ENCODE data around the gene MED27. TPM values are rescaled to one million over a fixed set of nuclear protein-coding genes. Genes with fewer than 3 reads are reported as not detected.

MED27 gene
- total and polyA plus RNA-seq, 7 donors, result 10.7 to 24.4 (median 14.2) TPM

DNA sequence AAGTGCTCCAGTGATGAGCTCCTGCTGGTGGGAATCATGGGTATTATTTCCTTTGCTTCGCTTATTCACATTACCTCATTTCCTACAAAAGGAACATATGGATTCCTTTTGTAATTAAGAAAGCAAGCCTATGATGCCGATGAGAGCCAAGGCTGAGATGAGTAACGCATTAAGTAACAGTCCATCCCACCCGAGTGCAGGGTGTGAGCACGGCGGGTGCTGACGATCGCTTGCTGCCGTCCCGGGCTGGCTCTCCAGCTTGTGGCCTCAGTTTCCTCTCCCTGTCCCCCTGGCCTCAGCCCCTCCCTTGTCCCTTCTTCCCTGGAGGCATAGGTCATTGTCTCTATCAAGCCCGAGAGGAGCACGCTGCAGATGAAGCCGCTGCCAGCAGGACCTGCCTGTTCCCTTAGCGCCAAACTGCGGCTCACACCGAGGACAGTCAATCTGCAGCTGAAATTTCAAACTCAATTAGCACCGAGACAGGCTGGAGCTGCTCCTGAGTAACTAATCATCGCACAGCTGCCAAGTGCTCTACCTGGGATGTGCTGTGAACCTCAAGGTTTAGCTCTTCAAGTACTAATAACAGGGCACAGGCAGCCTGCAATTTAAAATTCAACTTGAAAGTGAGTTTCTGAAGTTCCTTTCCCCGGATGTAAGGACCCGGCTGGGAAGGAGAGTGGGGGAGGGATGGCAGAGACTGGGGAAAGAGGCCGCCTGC is 224.6 kb downstream of the MED27 start:
- no peak overlapping the region for H3K27ac ChIP-seq
- WGBS, 3 donors, result 37 to 42% (median 42%) methylated on average over 21 of the region's 21 CpGs
- H3K36me3 ChIP-seq (ENCODE audit: insufficient read depth in 1 of 2, low read depth in 1 of 2), result peaks cover 0 to 6% of the 10 kb centered on the region in 2 donors
- H3K9me3 ChIP-seq, result no peaks in the 10 kb centered on the region
- H3K4me3 ChIP-seq, result no peak overlapping the region
- intact Hi-C loops (cut with DNase I), result no loop called here
- no peak for TF ChIP-seq CTCF (IDR thresholded peaks at IDR 0.05)
- ATAC-seq (no peak), DNase-seq (no peak)
- no peaks in the 10 kb centered on the region for H3K4me1 ChIP-seq
- H3K27me3 ChIP-seq (ENCODE audit: insufficient read depth in 3 of 3, low read length in 2 of 3), result no peaks in the 10 kb centered on the region

DNA sequence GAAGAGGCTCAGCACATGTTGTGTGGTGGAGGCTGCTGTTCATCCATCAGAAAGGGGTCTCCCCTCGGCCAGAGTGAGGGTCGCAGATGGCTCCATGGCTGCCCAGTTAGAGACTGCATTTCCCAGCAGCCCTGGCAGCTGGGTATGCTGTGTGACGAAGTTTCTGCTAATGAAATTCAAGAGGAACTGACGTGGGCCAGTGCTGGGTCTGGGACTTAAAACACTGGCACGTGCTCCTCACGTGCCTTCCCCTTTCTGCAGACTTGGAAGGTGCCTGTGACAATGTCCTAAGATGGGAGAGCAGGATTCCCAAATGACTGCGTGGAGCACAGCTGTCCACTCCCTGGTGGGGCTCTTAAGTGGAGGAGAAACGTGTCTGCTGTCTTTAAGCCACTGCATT is 225.3 kb downstream of the MED27 start:
- no peaks in the 10 kb centered on the region for H3K9me3 ChIP-seq
- 38 to 39% (median 39%) methylated on average over 8 of the region's 8 CpGs for WGBS, 3 donors
- no peak overlapping the region for H3K4me3 ChIP-seq
- no peaks in the 10 kb centered on the region for H3K4me1 ChIP-seq
- H3K27me3 ChIP-seq (ENCODE audit: insufficient read depth in 3 of 3, low read length in 2 of 3), result no peaks in the 10 kb centered on the region
- ATAC-seq (peak in 2 of 4 donors; percentile 46 to 58), DNase-seq (no peak)
- no peak for TF ChIP-seq CTCF (IDR thresholded peaks at IDR 0.05)
- intact Hi-C loops (cut with DNase I), result no loop called here
- H3K36me3 ChIP-seq (ENCODE audit: insufficient read depth in 1 of 2, low read depth in 1 of 2), result no peaks in the 10 kb centered on the region
- no peak overlapping the region for H3K27ac ChIP-seq

DNA sequence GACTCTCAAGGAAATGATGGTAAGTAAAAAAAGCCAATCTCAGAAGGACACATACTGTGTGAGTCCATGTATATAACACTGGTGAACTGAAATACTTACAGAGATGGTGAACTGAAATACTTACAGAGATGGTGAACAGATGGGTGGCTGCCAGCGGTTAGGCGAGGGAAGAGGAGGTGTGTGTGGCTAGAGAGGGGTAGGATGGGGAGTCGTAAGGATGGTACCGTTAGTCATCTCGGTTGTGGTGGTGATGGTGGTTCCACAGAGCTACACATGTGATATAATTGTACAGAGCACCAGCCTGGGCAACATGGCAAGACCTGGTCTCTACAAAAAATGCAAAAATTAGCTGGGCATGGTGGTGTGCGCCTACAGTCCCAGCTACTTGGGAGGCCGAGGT is 226.2 kb downstream of the MED27 start:
- DNase-seq, result no peak

DNA sequence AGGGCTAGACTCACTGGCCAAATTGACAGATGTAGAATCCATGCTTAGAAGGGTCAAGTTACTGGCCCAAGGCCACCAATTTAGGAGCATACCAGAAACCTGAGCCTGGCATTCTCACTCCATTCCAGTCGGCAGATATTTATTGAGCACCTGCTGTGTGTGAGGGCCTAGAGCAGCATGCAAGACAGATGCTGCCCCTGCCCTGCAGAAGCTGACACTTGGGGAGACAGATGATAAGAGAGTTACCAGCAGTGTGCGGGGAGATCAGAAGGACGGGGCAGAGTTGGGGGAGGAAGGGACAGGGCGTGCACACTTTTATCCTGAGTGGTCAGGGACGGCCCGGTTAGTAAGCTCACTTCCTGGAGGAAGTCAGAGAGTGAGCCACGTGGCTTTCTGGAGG is 228.3 kb downstream of the MED27 start:
- DNase-seq (no peak), ATAC-seq (no peak)
- no peaks in the 10 kb centered on the region for H3K9me3 ChIP-seq
- intact Hi-C loops (cut with DNase I), result no loop called here
- no peaks in the 10 kb centered on the region for H3K27me3 ChIP-seq (ENCODE audit: insufficient read depth in 3 of 3, low read length in 2 of 3)
- no peaks in the 10 kb centered on the region for H3K4me1 ChIP-seq
- no peak overlapping the region for H3K27ac ChIP-seq
- no peak overlapping the region for H3K4me3 ChIP-seq
- H3K36me3 ChIP-seq (ENCODE audit: insufficient read depth in 1 of 2, low read depth in 1 of 2), result no peaks in the 10 kb centered on the region
- TF ChIP-seq CTCF (IDR thresholded peaks at IDR 0.05), result no peak
- WGBS, 3 donors, result 26 to 36% (median 34%) methylated on average over 7 of the region's 7 CpGs

More for the DNA sequence above, 226.2 kb downstream of the MED27 start:
- 82 to 92% (median 89%) methylated on average over 7 of the region's 7 CpGs for WGBS, 3 donors
- intact Hi-C loops (cut with DNase I), result no loop called here
- Histone ChIP-seq H3K27ac (no peak overlapping the region), H3K36me3 (ENCODE audit: insufficient read depth in 1 of 2, low read depth in 1 of 2) (no peaks in the 10 kb centered on the region), H3K4me1 (no peaks in the 10 kb centered on the region), H3K27me3 (ENCODE audit: insufficient read depth in 3 of 3, low read length in 2 of 3) (no peaks in the 10 kb centered on the region), H3K4me3 (no peak overlapping the region), H3K9me3 (no peaks in the 10 kb centered on the region)
- no peak for ATAC-seq
- no peak for TF ChIP-seq CTCF (IDR thresholded peaks at IDR 0.05)

- Histone ChIP-seq H3K27ac (no peak overlapping the region), H3K27me3 (ENCODE audit: insufficient read depth in 3 of 3, low read length in 2 of 3) (peaks cover 0 to 11% (median 3%) of the 10 kb centered on the region in 3 donors), H3K4me3 (no peak overlapping the region), H3K4me1 (no peaks in the 10 kb centered on the region), H3K36me3 (ENCODE audit: insufficient read depth in 1 of 2, low read depth in 1 of 2) (no peaks in the 10 kb centered on the region), H3K9me3 (no peaks in the 10 kb centered on the region)
- WGBS, 3 donors, result 92 to 94% (median 93%) methylated on average over 18 of the region's 18 CpGs
- TF ChIP-seq CTCF (IDR thresholded peaks at IDR 0.05), result no peak
- ATAC-seq, result no peak
- no peak for DNase-seq
- intact Hi-C loops (cut with DNase I), result no loop called here
Observed at GRCh38 chr9:131849391-131849790, 230.3 kb downstream of the MED27 start.

Data from psoas muscle (tissue), 8 donors.